Measurements from ENCODE around the gene ANKS6. TPM values are rescaled to one million over a fixed set of nuclear protein-coding genes. Genes with fewer than 3 reads are reported as not detected.

The ANKS6 gene
- total RNA-seq, 4 donors from 2014 or later = 11.0 to 21.7 (median 15.3) TPM

DNA sequence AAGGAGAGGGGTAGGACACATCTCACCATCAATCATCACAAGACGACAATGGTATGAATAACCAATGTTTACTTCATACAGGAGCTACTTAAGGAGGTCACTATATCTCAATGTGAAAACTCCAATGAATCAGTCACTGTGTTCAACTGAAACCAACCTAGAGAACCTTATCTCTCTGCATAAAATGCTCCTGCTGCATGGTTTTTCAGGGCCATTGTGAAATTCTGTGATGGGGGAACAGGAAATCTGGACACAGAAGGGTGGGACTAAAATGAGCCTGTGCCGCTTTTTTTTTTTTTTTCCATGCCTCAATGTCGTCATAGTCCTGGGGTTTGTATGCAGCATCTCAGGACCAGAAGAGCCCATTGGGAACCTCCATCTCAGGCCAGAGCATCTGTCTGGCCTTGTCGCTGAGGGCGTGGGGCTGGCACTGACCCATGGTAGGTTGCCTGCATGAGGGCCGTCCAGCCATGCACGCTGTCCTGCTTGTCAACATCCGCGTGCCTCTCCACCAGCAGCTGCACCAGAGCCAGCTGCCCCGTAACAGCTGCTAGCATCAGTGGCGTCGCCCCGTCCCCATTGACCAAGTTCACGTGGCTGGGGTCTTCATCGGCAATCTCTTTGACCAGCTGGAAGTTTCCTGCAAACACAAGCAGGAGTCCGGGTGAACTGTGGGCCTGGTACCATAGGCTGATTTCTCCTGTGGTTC is 12.7 kb downstream of the ANKS6 start:
- TF ChIP-seq POLR2A (IDR thresholded peaks at IDR 0.05) = no peak
- TF ChIP-seq, protein P1, sequence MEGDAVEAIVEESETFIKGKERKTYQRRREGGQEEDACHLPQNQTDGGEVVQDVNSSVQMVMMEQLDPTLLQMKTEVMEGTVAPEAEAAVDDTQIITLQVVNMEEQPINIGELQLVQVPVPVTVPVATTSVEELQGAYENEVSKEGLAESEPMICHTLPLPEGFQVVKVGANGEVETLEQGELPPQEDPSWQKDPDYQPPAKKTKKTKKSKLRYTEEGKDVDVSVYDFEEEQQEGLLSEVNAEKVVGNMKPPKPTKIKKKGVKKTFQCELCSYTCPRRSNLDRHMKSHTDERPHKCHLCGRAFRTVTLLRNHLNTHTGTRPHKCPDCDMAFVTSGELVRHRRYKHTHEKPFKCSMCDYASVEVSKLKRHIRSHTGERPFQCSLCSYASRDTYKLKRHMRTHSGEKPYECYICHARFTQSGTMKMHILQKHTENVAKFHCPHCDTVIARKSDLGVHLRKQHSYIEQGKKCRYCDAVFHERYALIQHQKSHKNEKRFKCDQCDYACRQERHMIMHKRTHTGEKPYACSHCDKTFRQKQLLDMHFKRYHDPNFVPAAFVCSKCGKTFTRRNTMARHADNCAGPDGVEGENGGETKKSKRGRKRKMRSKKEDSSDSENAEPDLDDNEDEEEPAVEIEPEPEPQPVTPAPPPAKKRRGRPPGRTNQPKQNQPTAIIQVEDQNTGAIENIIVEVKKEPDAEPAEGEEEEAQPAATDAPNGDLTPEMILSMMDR (IDR thresholded peaks at IDR 0.05) = no peak
- no peak overlapping the region for H3K27ac ChIP-seq
- peaks cover 0 to 34% (median 0%) of the 10 kb centered on the region in 3 donors for H3K4me1 ChIP-seq
- no peaks in the 10 kb centered on the region for H3K9me3 ChIP-seq
- 85 to 90% methylated on average over 4 to 7 of the region's 16 CpGs for WGBS, 2 donors
- DNase-seq = no peak
- H3K36me3 ChIP-seq = peaks cover 0 to 50% (median 0%) of the 10 kb centered on the region in 3 donors
- H3K27me3 ChIP-seq = no peaks in the 10 kb centered on the region
- no peak overlapping the region for H3K4me3 ChIP-seq
- intact Hi-C loops (cut with DNase I) = no loop called here

GRCh38 chr9:98781588-98782383 is 14.6 kb downstream of the ANKS6 start:
- Histone ChIP-seq H3K4me3 (no peak overlapping the region), H3K9me3 (no peaks in the 10 kb centered on the region), H3K27ac (peak overlapping the region; percentile 9 to 63 (median 48)), H3K4me1 (peaks cover 0 to 28% (median 0%) of the 10 kb centered on the region in 3 donors), H3K27me3 (no peaks in the 10 kb centered on the region), H3K36me3 (peaks cover 0 to 61% (median 0%) of the 10 kb centered on the region in 3 donors)
- no peak for DNase-seq
- TF ChIP-seq, protein P1 (IDR thresholded peaks at IDR 0.05) = no peak
- TF ChIP-seq POLR2A (IDR thresholded peaks at IDR 0.05) = no peak
- 67 to 73% methylated on average over 4 to 8 of the region's 11 CpGs for WGBS, 2 donors
- intact Hi-C loops (cut with DNase I) = no loop called here

GRCh38 chr9:98780059-98780749 is 16.2 kb downstream of the ANKS6 start:
- Histone ChIP-seq H3K4me1 (peaks cover 0 to 25% (median 0%) of the 10 kb centered on the region in 3 donors), H3K9me3 (no peaks in the 10 kb centered on the region), H3K4me3 (no peak overlapping the region), H3K36me3 (peaks cover 0 to 64% (median 0%) of the 10 kb centered on the region in 3 donors), H3K27ac (no peak overlapping the region), H3K27me3 (no peaks in the 10 kb centered on the region)
- intact Hi-C loops (cut with DNase I) = no loop called here
- TF ChIP-seq POLR2A (IDR thresholded peaks at IDR 0.05) = no peak
- TF ChIP-seq, protein P1 (IDR thresholded peaks at IDR 0.05) = no peak
- WGBS, 2 donors = 91 to 94% methylated on average over 6 to 7 of the region's 11 CpGs
- no peak for DNase-seq

GRCh38 chr9:98778711-98779530 is 17.4 kb downstream of the ANKS6 start:
- intact Hi-C loops (cut with DNase I) = no loop called here

More at GRCh38 chr9:98778711-98779530, 17.4 kb downstream of the ANKS6 start:
- peaks cover 0 to 65% (median 0%) of the 10 kb centered on the region in 3 donors for H3K36me3 ChIP-seq
- no peaks in the 10 kb centered on the region for H3K27me3 ChIP-seq
- no peaks in the 10 kb centered on the region for H3K9me3 ChIP-seq
- no peak for DNase-seq
- 76% methylated on average over 7 of the region's 8 CpGs for WGBS, 2 donors
- H3K27ac ChIP-seq = no peak overlapping the region
- H3K4me1 ChIP-seq = peaks cover 0 to 25% (median 0%) of the 10 kb centered on the region in 3 donors
- TF ChIP-seq POLR2A (IDR thresholded peaks at IDR 0.05) = no peak
- TF ChIP-seq, protein P1 (IDR thresholded peaks at IDR 0.05) = no peak
- H3K4me3 ChIP-seq = no peak overlapping the region

Measured in esophagus squamous epithelium (tissue), 5 donors.